Stimulated activated CD4-positive, alpha-beta T cell treated with anti-CD3 and anti-CD28 coated beads, Interleukin-1b, Interleukin-23, amount 100 ng/mL, for 4 hours (primary cell): Measurements from ENCODE around the gene TEF.
A peak's percentile ranks its signal among the peaks of the same experiment; 100 is the strongest.

Experiments used
- DNase-seq, 2 donors: peaks; one replicate each; pipeline ENCODE4 v3.0.0-alpha.2; 2020; ENCODE audit warnings: low read depth in 2 of 2

The TEF gene

GRCh38 chr22:41354979-41355378 is 26.8 kb upstream of the TEF start:
- DNase-seq = no peak

- no peak for DNase-seq
These were observed 25.8 kb upstream of the TEF start for GRCh38 chr22:41355895-41356294.

- no peak for DNase-seq
These were observed 25.2 kb upstream of the TEF start for GRCh38 chr22:41356430-41357028.

- no peak for DNase-seq
These were observed 24.6 kb upstream of the TEF start for GRCh38 chr22:41357191-41357590.

GRCh38 chr22:41358927-41359326 is 22.8 kb upstream of the TEF start:
- no peak for DNase-seq

DNA sequence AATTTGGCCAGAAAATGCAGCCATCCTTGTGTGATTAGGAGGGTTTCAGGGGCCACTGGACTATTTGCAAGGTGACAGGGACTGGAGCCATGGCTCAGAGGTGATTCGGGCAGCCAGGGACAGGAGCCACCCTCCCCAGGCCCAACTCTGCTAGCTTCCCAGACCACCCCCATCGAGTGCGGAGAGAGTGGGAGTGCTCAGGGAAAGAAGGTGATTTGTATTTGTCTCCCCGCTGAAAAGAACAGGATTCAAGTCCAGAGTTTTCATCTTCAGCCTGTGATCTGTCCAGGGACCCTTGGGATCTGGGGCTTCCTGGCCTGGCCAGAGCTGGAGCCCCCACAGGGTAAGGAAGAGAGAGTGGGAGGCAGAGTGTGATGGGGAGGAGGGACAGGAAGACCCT is 22.4 kb upstream of the TEF start:
- DNase-seq = no peak

DNA sequence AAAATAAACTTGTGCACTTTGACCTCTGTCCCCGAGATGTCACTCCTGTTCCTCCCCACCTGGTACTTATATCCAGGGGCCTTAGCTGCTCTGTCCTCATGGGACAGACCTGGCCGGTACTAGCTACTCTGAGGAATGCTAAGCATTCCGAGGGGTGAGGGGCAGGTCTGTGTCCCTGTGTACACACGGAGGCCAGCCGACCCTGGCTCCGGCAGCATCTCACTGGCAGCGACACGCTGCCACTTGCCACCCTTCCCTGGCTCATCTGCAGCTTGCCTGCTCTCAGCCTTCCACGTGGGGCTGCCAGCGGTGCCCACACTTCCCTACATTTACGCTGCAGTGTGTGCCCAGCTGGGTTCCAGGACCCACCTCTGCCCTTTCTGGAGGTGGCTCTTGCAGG is 21.6 kb upstream of the TEF start:
- DNase-seq = no peak

GRCh38 chr22:41361716-41362310 is 19.9 kb upstream of the TEF start:
- DNase-seq = no peak

- no peak for DNase-seq
These were observed 19.1 kb upstream of the TEF start for GRCh38 chr22:41362615-41363014.

DNA sequence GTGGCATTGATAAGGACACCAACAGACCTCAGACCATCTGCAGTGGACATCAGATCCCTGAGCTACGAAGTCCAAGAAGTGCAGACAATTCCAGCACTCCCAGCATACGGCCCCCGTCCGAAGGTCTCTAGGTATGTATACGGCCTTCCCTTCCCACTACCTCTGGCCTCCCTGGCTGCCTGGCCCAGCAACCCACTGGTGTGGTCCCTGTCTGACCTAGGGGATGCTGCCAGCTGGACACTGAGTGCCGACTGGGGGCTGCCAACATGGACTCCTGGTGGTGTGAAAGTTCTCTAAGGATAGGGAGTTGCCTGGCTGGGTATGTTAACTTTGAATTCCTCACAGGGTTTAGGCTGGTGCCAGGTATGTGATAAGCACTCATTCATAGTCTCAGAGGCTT is 17.5 kb upstream of the TEF start:
- no peak for DNase-seq

- DNase-seq = no peak
These were observed 16.8 kb upstream of the TEF start for GRCh38 chr22:41364955-41365354.

DNA sequence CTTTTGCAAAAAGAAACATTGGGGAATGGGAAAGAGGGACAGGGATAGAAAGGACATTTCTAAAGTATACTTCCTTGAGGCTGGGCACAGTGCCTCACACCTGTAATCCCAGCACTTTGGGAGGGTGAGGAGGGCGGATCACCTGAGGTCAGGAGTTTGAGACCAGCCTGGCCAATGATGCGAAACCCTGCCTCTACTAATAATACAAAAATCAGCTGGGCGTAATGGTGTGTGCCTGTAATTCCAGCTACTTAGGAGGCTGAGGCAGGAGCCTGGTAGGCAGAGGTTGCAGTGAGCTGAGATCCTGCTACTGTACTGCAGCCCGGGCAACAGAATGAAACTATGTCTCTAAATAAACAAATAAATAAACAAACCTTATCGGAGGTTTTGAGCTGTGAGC is 16.3 kb upstream of the TEF start:
- no peak for DNase-seq

DNA sequence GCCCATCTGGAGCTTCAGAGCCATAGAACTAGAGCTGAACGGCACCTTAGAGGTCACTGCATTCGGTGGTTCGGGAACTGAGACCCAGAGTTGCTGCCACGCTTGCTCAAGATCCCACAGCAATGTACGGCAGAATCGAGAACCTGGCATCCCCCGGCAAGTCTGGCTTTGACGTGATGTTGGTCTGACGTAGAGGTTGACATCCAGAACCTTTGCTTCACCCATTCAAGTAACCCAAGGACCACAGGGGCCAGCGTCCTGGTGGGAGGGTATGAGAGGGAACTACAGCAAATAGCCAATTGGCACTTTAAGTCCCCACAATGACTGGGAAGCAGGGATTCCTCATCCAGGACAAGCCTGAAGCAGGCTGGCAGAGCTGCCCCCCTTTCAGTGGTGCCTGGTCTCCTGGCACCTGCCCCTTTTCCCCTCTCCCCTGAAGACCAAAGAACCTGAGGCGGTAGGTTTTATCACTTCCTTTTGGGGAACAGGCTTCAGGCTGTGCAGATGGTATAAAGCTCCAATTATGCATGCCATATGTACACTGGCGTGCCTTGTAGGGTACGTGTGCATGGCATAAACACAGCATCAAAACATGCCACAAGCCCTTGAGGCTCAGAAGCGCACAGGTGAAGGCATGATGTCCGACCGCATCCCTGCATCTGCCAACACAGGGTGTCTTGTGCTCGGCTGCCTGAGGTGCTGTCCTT is 15.3 kb upstream of the TEF start:
- no peak for DNase-seq

DNA sequence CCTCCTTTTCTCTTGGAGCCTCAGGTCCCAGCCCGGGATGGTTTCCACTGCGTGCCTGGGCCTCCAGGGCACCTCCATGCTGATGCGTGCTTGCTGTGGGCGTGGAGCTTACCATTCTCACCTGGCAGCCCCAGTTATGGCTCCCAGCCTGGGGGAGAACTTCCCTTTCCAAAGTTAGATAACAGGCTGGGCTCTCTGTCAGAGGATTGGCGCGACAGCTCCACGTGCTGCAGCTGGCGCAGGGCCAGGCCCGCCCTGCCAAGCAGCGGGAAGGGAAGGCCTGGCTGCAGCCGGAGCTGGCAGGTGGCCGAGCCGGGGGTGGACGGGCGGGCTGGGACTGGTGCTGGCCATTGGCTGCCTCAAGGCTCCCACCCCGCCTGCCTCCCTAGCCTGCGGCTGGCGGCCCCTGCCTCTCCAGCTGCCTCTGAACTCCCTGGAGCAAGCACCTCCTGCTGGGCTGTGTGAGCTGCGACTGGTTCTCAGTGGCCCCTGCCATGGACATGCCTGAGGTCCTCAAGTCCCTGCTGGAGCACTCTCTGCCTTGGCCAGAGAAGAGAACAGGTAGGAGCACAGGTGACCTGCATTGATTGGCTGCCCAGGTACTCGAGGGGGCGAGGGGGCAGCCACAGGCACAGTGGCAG is 14.6 kb upstream of the TEF start:
- DNase-seq = no peak

- DNase-seq = no peak
These were observed 13.8 kb upstream of the TEF start for GRCh38 chr22:41367680-41368542.

DNA sequence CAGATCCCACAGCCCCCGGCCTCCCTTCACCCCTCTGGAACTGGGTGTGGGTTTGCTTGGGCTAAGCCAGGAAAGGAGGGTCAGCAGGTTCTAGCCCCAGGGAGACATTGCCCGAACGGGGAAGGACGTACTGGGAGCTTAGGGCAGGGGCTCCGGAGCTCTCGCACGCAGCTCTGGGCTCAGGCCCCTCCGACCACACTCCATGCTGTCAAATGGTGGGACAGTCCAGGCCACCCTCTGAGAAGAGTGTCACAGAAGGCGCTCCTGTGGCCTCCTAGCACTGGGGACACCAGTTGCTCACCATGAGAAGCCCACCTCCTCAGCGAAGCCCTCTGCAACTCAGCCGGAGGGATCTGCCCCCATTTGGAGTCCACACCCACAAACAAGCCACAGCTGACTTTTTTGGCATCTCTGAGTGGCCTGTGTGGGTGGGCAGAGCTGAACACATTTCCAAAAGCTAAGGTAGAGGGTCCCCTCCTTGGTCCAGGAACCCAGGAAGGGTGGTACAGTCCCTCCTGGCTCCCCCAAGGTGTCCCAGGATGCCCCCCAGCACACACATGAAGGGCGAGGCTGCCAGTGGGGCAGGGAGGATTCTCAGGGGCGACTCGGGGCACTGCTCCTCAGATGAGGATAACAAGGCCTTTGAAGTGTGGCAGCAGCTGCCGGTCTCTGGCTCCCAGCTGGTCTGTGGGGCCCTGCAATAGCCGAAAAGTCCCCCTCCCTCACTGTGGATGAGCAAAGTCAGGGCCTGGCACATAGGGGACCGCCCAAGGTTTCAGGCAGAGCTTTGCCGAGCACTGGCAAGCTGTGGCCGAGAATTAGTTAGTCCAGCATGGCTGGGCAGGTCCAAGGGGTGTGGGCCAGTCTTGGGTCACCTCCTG is 13.0 kb upstream of the TEF start:
- DNase-seq = no peak

DNA sequence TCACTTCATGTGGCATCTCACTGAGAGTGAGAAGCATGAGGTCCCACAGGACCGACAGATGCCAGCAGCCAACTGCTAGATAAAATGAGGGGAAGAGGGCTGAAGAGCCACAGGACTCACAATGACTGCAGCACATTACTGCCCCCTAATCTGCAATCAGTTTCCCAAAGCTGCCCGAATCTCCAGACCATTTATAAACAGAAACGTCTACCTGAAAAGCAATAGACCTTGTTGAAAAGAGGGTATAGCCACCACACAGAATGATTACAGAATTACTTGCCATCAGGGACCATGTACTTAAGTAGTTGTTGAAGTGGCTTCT is 12.4 kb upstream of the TEF start:
- no peak for DNase-seq

- no peak for DNase-seq
These were observed 11.9 kb upstream of the TEF start for GRCh38 chr22:41369837-41370236.

GRCh38 chr22:41377846-41378245 is 3.9 kb upstream of the TEF start:
- DNase-seq = no peak

DNA sequence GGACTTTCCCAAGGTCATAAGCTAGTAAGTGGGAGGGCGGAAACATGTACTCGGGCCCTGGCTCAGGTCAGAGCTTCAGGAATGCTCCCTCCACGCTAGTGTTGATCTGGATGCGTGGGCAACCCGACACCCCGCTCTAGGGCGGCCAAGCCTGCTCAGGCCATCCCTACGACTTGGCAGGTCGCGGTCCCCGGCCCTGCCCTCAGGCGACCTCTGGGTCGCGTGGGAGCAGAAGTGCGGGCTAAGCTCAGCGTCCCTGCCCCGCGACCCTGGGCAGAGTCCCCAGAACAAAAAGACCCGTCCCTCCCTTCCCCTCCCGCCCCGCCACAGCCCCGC is 781 bp upstream of the TEF start:
- no peak for DNase-seq

- DNase-seq = peak; percentile 36 to 53
These were observed 396 bp downstream of the TEF start for GRCh38 chr22:41382098-41382578.
